Vagina (tissue), 2 donors: Measurements from ENCODE around the gene RARA. TPM values are rescaled to one million over a fixed set of nuclear protein-coding genes. Genes with fewer than 3 reads are reported as not detected.
"Not testable (repeated sequence)": the region's sequence is repeated elsewhere in the genome, so short reads cannot be mapped to it uniquely, and the experiment has no call there.

ENCODE experiments used
- DNase-seq, 2 donors: peaks; one replicate each; pipeline ENCODE4 v3.0.0-alpha.2; 2017; ENCODE audit errors: extremely low spot score in 2 of 2
- H3K27ac ChIP-seq: fragments of 200-600 bp; sonication (generic); one replicate; pipeline ENCODE4 v1.5.1; 2019
- H3K27me3 ChIP-seq: fragments of 200-600 bp; sonication (generic); one replicate; pipeline ENCODE4 v1.5.1; 2019
- H3K36me3 ChIP-seq, 2 donors: fragments of 200-600 bp; sonication (generic); one replicate each; pipeline ENCODE4 v1.5.1; 2017 to 2019
- H3K4me1 ChIP-seq: fragments of 200-600 bp; sonication (generic); one replicate; pipeline ENCODE4 v1.5.1; 2019
- H3K4me3 ChIP-seq, 2 donors: fragments of 200-600 bp; sonication (generic); 1 replicate in 1 of 2; 2 replicates in 1 of 2; pipeline ENCODE4 v1.5.1; 2016 to 2019
- H3K9me3 ChIP-seq: fragments of 200-600 bp; sonication (generic); one replicate; pipeline ENCODE4 v1.5.1; 2019
- CTCF ChIP-seq, 3 experiments: fragments of 450-650 bp in 2 of 3; fragments of 200-600 bp in 1 of 3; sonication (generic) in 1 of 3; IDR thresholded peaks; one replicate each; pipeline ENCODE4 v1.5.1; 2017 to 2019; ENCODE audit warnings: antibody characterized with exemption in 3 of 3, mild to moderate bottlenecking in 2 of 3, moderate library complexity in 2 of 3
- POLR2A ChIP-seq, 2 donors: fragments of 450-650 bp; IDR thresholded peaks; one replicate each; pipeline ENCODE4 v1.6.1; 2017; ENCODE audit warnings: antibody characterized with exemption in 2 of 2, mild to moderate bottlenecking in 2 of 2, moderate library complexity in 2 of 2
- POLR2AphosphoS5 ChIP-seq, 2 donors: sonication (generic); formaldehyde crosslinking; IDR thresholded peaks; one replicate each; pipeline ENCODE4 v1.9.0; 2017; ENCODE audit warnings: antibody characterized with exemption in 2 of 2, mild to moderate bottlenecking in 2 of 2, low read depth in 1 of 2; ENCODE audit not compliant: insufficient read depth in 1 of 2
- intact Hi-C: fragments of 100-400 bp; cut with DNase I; formaldehyde crosslinking; loops from one replicate; pipeline ENCODE4 v1.15.1; 2023
- total RNA-seq: library from RNA; depleted of rRNA; stranded (reverse); fragments of >200 nt; gene quantifications from one replicate; pipeline ENCODE4 v1.2.3, GENCODE V29; 2016

RARA gene
- total RNA-seq, 1 donor from 2014 or later = 58.9 TPM

- TF ChIP-seq CTCF (IDR thresholded peaks at IDR 0.05) = no peak
- TF ChIP-seq POLR2AphosphoS5 (IDR thresholded peaks at IDR 0.05; ENCODE audit: insufficient read depth in 1 of 2, low read depth in 1 of 2) = no peak
- no peak for TF ChIP-seq POLR2A (IDR thresholded peaks at IDR 0.05)
- H3K27ac ChIP-seq = no peak overlapping the region
- H3K36me3 ChIP-seq = no peaks in the 10 kb centered on the region
- H3K27me3 ChIP-seq = no peaks in the 10 kb centered on the region
- peaks cover 20% of the 10 kb centered on the region for H3K4me1 ChIP-seq
- DNase-seq = no peak
- no peak overlapping the region for H3K4me3 ChIP-seq
- H3K9me3 ChIP-seq = no peaks in the 10 kb centered on the region
- intact Hi-C loops = loop anchor here (10.0 kb wide), 1 partner anchor 50 kb away; the partner anchor contains the start of gene TOP2A
These were observed 55.9 kb downstream of the RARA start for GRCh38 chr17:40364906-40365305.

- DNase-seq = peak in 1 of 2 donors; percentile 81
- no peaks in the 10 kb centered on the region for H3K36me3 ChIP-seq
- H3K4me3 ChIP-seq = no peak overlapping the region
- no peak overlapping the region for H3K27ac ChIP-seq
- intact Hi-C loops = loop anchor here (10.0 kb wide), 1 partner anchor 49 kb away; the partner anchor contains the start of gene TOP2A
- H3K27me3 ChIP-seq = no peaks in the 10 kb centered on the region
- peaks cover 20% of the 10 kb centered on the region for H3K4me1 ChIP-seq
- TF ChIP-seq POLR2A (IDR thresholded peaks at IDR 0.05) (no peak), POLR2AphosphoS5 (IDR thresholded peaks at IDR 0.05; ENCODE audit: insufficient read depth in 1 of 2, low read depth in 1 of 2) (no peak), CTCF (IDR thresholded peaks at IDR 0.05) (no peak)
- H3K9me3 ChIP-seq = no peaks in the 10 kb centered on the region
These were observed 57.3 kb downstream of the RARA start for GRCh38 chr17:40366076-40366860.

- H3K4me3 ChIP-seq = no peak overlapping the region
- DNase-seq = peak in 1 of 2 donors; percentile 93
- peaks cover 20% of the 10 kb centered on the region for H3K4me1 ChIP-seq
- H3K27me3 ChIP-seq = no peaks in the 10 kb centered on the region
- no peak overlapping the region for H3K27ac ChIP-seq
- no peaks in the 10 kb centered on the region for H3K9me3 ChIP-seq
- no peaks in the 10 kb centered on the region for H3K36me3 ChIP-seq
- intact Hi-C loops = loop anchor here (10.0 kb wide), 1 partner anchor 48 kb away; the partner anchor contains the start of gene TOP2A
- TF ChIP-seq POLR2AphosphoS5 (IDR thresholded peaks at IDR 0.05; ENCODE audit: insufficient read depth in 1 of 2, low read depth in 1 of 2) (no peak), POLR2A (IDR thresholded peaks at IDR 0.05) (no peak), CTCF (IDR thresholded peaks at IDR 0.05) (no peak)
These were observed 58.0 kb downstream of the RARA start for GRCh38 chr17:40366861-40367518.

GRCh38 chr17:40367728-40368127, 58.7 kb downstream of the RARA start:
- H3K4me3 ChIP-seq, H3K9me3 ChIP-seq, H3K27me3 ChIP-seq, H3K36me3 ChIP-seq, H3K27ac ChIP-seq: not testable (repeated sequence)
- H3K4me1 ChIP-seq = peaks cover 12% of the 10 kb centered on the region
- peak in 1 of 2 donors; percentile 89 for DNase-seq
- intact Hi-C loops = loop anchor here (10.0 kb wide), 1 partner anchor 47 kb away; the partner anchor contains the start of gene TOP2A

- Histone ChIP-seq H3K36me3 (no peaks in the 10 kb centered on the region), H3K27me3 (no peaks in the 10 kb centered on the region), H3K27ac (no peak overlapping the region), H3K9me3 (no peaks in the 10 kb centered on the region), H3K4me1 (no peaks in the 10 kb centered on the region), H3K4me3 (no peak overlapping the region)
- no peak for TF ChIP-seq POLR2A (IDR thresholded peaks at IDR 0.05)
- no peak for TF ChIP-seq CTCF (IDR thresholded peaks at IDR 0.05)
- TF ChIP-seq POLR2AphosphoS5 (IDR thresholded peaks at IDR 0.05; ENCODE audit: insufficient read depth in 1 of 2, low read depth in 1 of 2) = no peak
- intact Hi-C loops = loop anchor here (10.0 kb wide), 1 partner anchor 45 kb away; the partner anchor contains the start of gene TOP2A
- no peak for DNase-seq
These were observed 60.9 kb downstream of the RARA start for GRCh38 chr17:40369923-40370322.
